ENCODE data around the gene MARCHF3. TPM values are rescaled to one million over a fixed set of nuclear protein-coding genes. Genes with fewer than 3 reads are reported as not detected.

MARCHF3 gene
- polyA plus RNA-seq, 4 donors, result 3.6 to 8.5 (median 5.4) TPM

- no peak for FAIRE-seq
- H3K27ac ChIP-seq (ENCODE audit: low read depth in 1 of 3, low read length in 2 of 3), result no peak overlapping the region
Measured at GRCh38 chr5:127012916-127013315, 17.4 kb downstream of the MARCHF3 start.

GRCh38 chr5:127011961-127012644, 18.3 kb downstream of the MARCHF3 start:
- FAIRE-seq (no peak), DNase-seq (no peak)
- H3K36me3 ChIP-seq (ENCODE audit: control insufficient read depth in 3 of 3, insufficient read depth in 2 of 3, low read depth in 1 of 3, low read length in 3 of 3), result no peaks in the 10 kb centered on the region
- H3K9me3 ChIP-seq (ENCODE audit: control insufficient read depth in 2 of 2, insufficient read depth in 1 of 2, low read depth in 1 of 2, low read length in 1 of 2), result no peaks in the 10 kb centered on the region
- H3K4me1 ChIP-seq (ENCODE audit: control insufficient read depth in 3 of 3, insufficient read depth in 2 of 3, low read depth in 1 of 3, low read length in 2 of 3), result peaks cover 0 to 6% (median 0%) of the 10 kb centered on the region in 3 donors
- no peaks in the 10 kb centered on the region for H3K27me3 ChIP-seq (ENCODE audit: control insufficient read depth in 3 of 3, insufficient read depth in 3 of 3, low read length in 3 of 3)
- no peak overlapping the region for H3K4me3 ChIP-seq (ENCODE audit: low read depth in 1 of 3, low read length in 3 of 3)
- WGBS, 3 donors, result 74 to 93% (median 76%) methylated on average over 2 of the region's 2 CpGs
- H3K27ac ChIP-seq (ENCODE audit: low read depth in 1 of 3, low read length in 2 of 3), result no peak overlapping the region

More at GRCh38 chr5:127012916-127013315, 17.4 kb downstream of the MARCHF3 start:
- DNase-seq, result no peak
- Histone ChIP-seq H3K9me3 (ENCODE audit: control insufficient read depth in 2 of 2, insufficient read depth in 1 of 2, low read depth in 1 of 2, low read length in 1 of 2) (no peaks in the 10 kb centered on the region), H3K27me3 (ENCODE audit: control insufficient read depth in 3 of 3, insufficient read depth in 3 of 3, low read length in 3 of 3) (no peaks in the 10 kb centered on the region), H3K36me3 (ENCODE audit: control insufficient read depth in 3 of 3, insufficient read depth in 2 of 3, low read depth in 1 of 3, low read length in 3 of 3) (no peaks in the 10 kb centered on the region), H3K4me1 (ENCODE audit: control insufficient read depth in 3 of 3, insufficient read depth in 2 of 3, low read depth in 1 of 3, low read length in 2 of 3) (peaks cover 0 to 6% (median 0%) of the 10 kb centered on the region in 3 donors), H3K4me3 (ENCODE audit: low read depth in 1 of 3, low read length in 3 of 3) (no peak overlapping the region)

- FAIRE-seq (no peak), DNase-seq (no peak)
- Histone ChIP-seq H3K4me1 (ENCODE audit: control insufficient read depth in 3 of 3, insufficient read depth in 2 of 3, low read depth in 1 of 3, low read length in 2 of 3) (peaks cover 0 to 6% (median 0%) of the 10 kb centered on the region in 3 donors), H3K27me3 (ENCODE audit: control insufficient read depth in 3 of 3, insufficient read depth in 3 of 3, low read length in 3 of 3) (no peaks in the 10 kb centered on the region), H3K4me3 (ENCODE audit: low read depth in 1 of 3, low read length in 3 of 3) (no peak overlapping the region), H3K9me3 (ENCODE audit: control insufficient read depth in 2 of 2, insufficient read depth in 1 of 2, low read depth in 1 of 2, low read length in 1 of 2) (no peaks in the 10 kb centered on the region), H3K27ac (ENCODE audit: low read depth in 1 of 3, low read length in 2 of 3) (no peak overlapping the region), H3K36me3 (ENCODE audit: control insufficient read depth in 3 of 3, insufficient read depth in 2 of 3, low read depth in 1 of 3, low read length in 3 of 3) (no peaks in the 10 kb centered on the region)
- WGBS, 3 donors, result 87 to 91% (median 87%) methylated on average over 4 of the region's 4 CpGs
Measured at GRCh38 chr5:127011153-127011552, 19.2 kb downstream of the MARCHF3 start.

- H3K36me3 ChIP-seq (ENCODE audit: control insufficient read depth in 3 of 3, insufficient read depth in 2 of 3, low read depth in 1 of 3, low read length in 3 of 3), result no peaks in the 10 kb centered on the region
- peaks cover 0 to 5% (median 0%) of the 10 kb centered on the region in 3 donors for H3K4me1 ChIP-seq (ENCODE audit: control insufficient read depth in 3 of 3, insufficient read depth in 2 of 3, low read depth in 1 of 3, low read length in 2 of 3)
- H3K4me3 ChIP-seq (ENCODE audit: low read depth in 1 of 3, low read length in 3 of 3), result no peak overlapping the region
- no peaks in the 10 kb centered on the region for H3K27me3 ChIP-seq (ENCODE audit: control insufficient read depth in 3 of 3, insufficient read depth in 3 of 3, low read length in 3 of 3)
- FAIRE-seq (no peak), DNase-seq (no peak)
- WGBS, 3 donors, result 81 to 91% (median 89%) methylated on average over 2 of the region's 2 CpGs
- H3K27ac ChIP-seq (ENCODE audit: low read depth in 1 of 3, low read length in 2 of 3), result no peak overlapping the region
- H3K9me3 ChIP-seq (ENCODE audit: control insufficient read depth in 2 of 2, insufficient read depth in 1 of 2, low read depth in 1 of 2, low read length in 1 of 2), result no peaks in the 10 kb centered on the region
Measured at GRCh38 chr5:127010362-127010761, 20.0 kb downstream of the MARCHF3 start.

GRCh38 chr5:127009784-127010183, 20.6 kb downstream of the MARCHF3 start:
- 98 to 100% (median 98%) methylated on average over 1 of the region's 1 CpG for WGBS, 3 donors
- Histone ChIP-seq H3K9me3 (ENCODE audit: control insufficient read depth in 2 of 2, insufficient read depth in 1 of 2, low read depth in 1 of 2, low read length in 1 of 2) (no peaks in the 10 kb centered on the region), H3K4me3 (ENCODE audit: low read depth in 1 of 3, low read length in 3 of 3) (no peak overlapping the region), H3K27ac (ENCODE audit: low read depth in 1 of 3, low read length in 2 of 3) (no peak overlapping the region), H3K4me1 (ENCODE audit: control insufficient read depth in 3 of 3, insufficient read depth in 2 of 3, low read depth in 1 of 3, low read length in 2 of 3) (peaks cover 0 to 3% (median 0%) of the 10 kb centered on the region in 3 donors), H3K36me3 (ENCODE audit: control insufficient read depth in 3 of 3, insufficient read depth in 2 of 3, low read depth in 1 of 3, low read length in 3 of 3) (no peaks in the 10 kb centered on the region), H3K27me3 (ENCODE audit: control insufficient read depth in 3 of 3, insufficient read depth in 3 of 3, low read length in 3 of 3) (no peaks in the 10 kb centered on the region)
- FAIRE-seq (no peak), DNase-seq (no peak)

- Histone ChIP-seq H3K27ac (ENCODE audit: low read depth in 1 of 3, low read length in 2 of 3) (no peak overlapping the region), H3K4me1 (ENCODE audit: control insufficient read depth in 3 of 3, insufficient read depth in 2 of 3, low read depth in 1 of 3, low read length in 2 of 3) (peaks cover 0 to 7% (median 0%) of the 10 kb centered on the region in 3 donors), H3K27me3 (ENCODE audit: control insufficient read depth in 3 of 3, insufficient read depth in 3 of 3, low read length in 3 of 3) (no peaks in the 10 kb centered on the region), H3K36me3 (ENCODE audit: control insufficient read depth in 3 of 3, insufficient read depth in 2 of 3, low read depth in 1 of 3, low read length in 3 of 3) (no peaks in the 10 kb centered on the region), H3K9me3 (ENCODE audit: control insufficient read depth in 2 of 2, insufficient read depth in 1 of 2, low read depth in 1 of 2, low read length in 1 of 2) (no peaks in the 10 kb centered on the region), H3K4me3 (ENCODE audit: low read depth in 1 of 3, low read length in 3 of 3) (no peak overlapping the region)
- FAIRE-seq (no peak), DNase-seq (no peak)
- WGBS, 3 donors, result 78 to 90% (median 80%) methylated on average over 6 of the region's 6 CpGs
Measured at GRCh38 chr5:127008300-127008975, 21.9 kb downstream of the MARCHF3 start.

- Histone ChIP-seq H3K36me3 (ENCODE audit: control insufficient read depth in 3 of 3, insufficient read depth in 2 of 3, low read depth in 1 of 3, low read length in 3 of 3) (no peaks in the 10 kb centered on the region), H3K4me3 (ENCODE audit: low read depth in 1 of 3, low read length in 3 of 3) (no peak overlapping the region), H3K27me3 (ENCODE audit: control insufficient read depth in 3 of 3, insufficient read depth in 3 of 3, low read length in 3 of 3) (no peaks in the 10 kb centered on the region), H3K9me3 (ENCODE audit: control insufficient read depth in 2 of 2, insufficient read depth in 1 of 2, low read depth in 1 of 2, low read length in 1 of 2) (no peaks in the 10 kb centered on the region), H3K27ac (ENCODE audit: low read depth in 1 of 3, low read length in 2 of 3) (no peak overlapping the region), H3K4me1 (ENCODE audit: control insufficient read depth in 3 of 3, insufficient read depth in 2 of 3, low read depth in 1 of 3, low read length in 2 of 3) (peaks cover 0 to 7% (median 0%) of the 10 kb centered on the region in 3 donors)
- WGBS, 3 donors, result 70 to 92% (median 78%) methylated on average over 1 of the region's 1 CpG
- FAIRE-seq (no peak), DNase-seq (no peak)
Measured at GRCh38 chr5:127007522-127007921, 22.8 kb downstream of the MARCHF3 start.

GRCh38 chr5:127006744-127007143, 23.6 kb downstream of the MARCHF3 start:
- H3K27ac ChIP-seq (ENCODE audit: low read depth in 1 of 3, low read length in 2 of 3), result no peak overlapping the region
- no peaks in the 10 kb centered on the region for H3K9me3 ChIP-seq (ENCODE audit: control insufficient read depth in 2 of 2, insufficient read depth in 1 of 2, low read depth in 1 of 2, low read length in 1 of 2)
- DNase-seq (no peak), FAIRE-seq (no peak)
- no peaks in the 10 kb centered on the region for H3K27me3 ChIP-seq (ENCODE audit: control insufficient read depth in 3 of 3, insufficient read depth in 3 of 3, low read length in 3 of 3)
- H3K36me3 ChIP-seq (ENCODE audit: control insufficient read depth in 3 of 3, insufficient read depth in 2 of 3, low read depth in 1 of 3, low read length in 3 of 3), result no peaks in the 10 kb centered on the region
- H3K4me3 ChIP-seq (ENCODE audit: low read depth in 1 of 3, low read length in 3 of 3), result no peak overlapping the region
- WGBS, 3 donors, result 52 to 75% (median 70%) methylated on average over 5 of the region's 5 CpGs
- H3K4me1 ChIP-seq (ENCODE audit: control insufficient read depth in 3 of 3, insufficient read depth in 2 of 3, low read depth in 1 of 3, low read length in 2 of 3), result peaks cover 0 to 6% (median 0%) of the 10 kb centered on the region in 3 donors
